ENCODE data around the gene CTIF.

DNA sequence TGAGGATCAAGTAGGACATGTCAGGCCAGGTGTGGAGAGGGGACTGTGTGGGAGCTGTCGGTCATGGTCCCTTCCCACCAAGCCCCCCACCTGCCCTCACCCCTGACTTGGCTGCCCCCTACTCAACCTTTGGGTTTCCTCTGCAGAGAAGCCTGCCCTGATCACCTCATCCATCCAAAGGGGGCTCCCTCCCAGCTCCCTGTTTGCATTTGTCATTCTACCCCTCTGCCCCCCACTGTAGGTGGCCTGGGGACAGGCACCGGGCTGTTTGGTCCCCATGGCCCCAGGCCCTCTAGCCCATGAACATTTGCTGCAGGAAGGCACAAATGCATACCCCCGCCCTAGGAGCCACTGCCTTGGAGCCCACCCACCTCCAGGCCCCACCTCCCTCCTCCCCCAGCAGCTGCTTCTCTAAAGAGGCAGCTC, 296.9 kb downstream of the CTIF start:
- TF ChIP-seq, protein P1, sequence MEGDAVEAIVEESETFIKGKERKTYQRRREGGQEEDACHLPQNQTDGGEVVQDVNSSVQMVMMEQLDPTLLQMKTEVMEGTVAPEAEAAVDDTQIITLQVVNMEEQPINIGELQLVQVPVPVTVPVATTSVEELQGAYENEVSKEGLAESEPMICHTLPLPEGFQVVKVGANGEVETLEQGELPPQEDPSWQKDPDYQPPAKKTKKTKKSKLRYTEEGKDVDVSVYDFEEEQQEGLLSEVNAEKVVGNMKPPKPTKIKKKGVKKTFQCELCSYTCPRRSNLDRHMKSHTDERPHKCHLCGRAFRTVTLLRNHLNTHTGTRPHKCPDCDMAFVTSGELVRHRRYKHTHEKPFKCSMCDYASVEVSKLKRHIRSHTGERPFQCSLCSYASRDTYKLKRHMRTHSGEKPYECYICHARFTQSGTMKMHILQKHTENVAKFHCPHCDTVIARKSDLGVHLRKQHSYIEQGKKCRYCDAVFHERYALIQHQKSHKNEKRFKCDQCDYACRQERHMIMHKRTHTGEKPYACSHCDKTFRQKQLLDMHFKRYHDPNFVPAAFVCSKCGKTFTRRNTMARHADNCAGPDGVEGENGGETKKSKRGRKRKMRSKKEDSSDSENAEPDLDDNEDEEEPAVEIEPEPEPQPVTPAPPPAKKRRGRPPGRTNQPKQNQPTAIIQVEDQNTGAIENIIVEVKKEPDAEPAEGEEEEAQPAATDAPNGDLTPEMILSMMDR (IDR thresholded peaks at IDR 0.05; ENCODE audit: low read depth, low read length, missing input control) = no peak
- TF ChIP-seq, protein P2, sequence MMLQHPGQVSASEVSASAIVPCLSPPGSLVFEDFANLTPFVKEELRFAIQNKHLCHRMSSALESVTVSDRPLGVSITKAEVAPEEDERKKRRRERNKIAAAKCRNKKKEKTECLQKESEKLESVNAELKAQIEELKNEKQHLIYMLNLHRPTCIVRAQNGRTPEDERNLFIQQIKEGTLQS (IDR thresholded peaks at IDR 0.05) = no peak
- TF ChIP-seq YY1 (IDR thresholded peaks at IDR 0.05) (no peak), RAD21 (IDR thresholded peaks at IDR 0.05) (no peak), FOXA1 (IDR thresholded peaks at IDR 0.05) (no peak), TAF1 (conservative IDR thresholded peaks at IDR 0.05) (no peak), HNF4G (IDR thresholded peaks at IDR 0.05) (no peak), SP1 (IDR thresholded peaks at IDR 0.05) (no peak), JUND (IDR thresholded peaks at IDR 0.05) (no peak), GABPA (IDR thresholded peaks at IDR 0.05 in 1 of 2, conservative IDR thresholded peaks at IDR 0.05 in 1 of 2) (no peak)
- TF ChIP-seq, protein P3, sequence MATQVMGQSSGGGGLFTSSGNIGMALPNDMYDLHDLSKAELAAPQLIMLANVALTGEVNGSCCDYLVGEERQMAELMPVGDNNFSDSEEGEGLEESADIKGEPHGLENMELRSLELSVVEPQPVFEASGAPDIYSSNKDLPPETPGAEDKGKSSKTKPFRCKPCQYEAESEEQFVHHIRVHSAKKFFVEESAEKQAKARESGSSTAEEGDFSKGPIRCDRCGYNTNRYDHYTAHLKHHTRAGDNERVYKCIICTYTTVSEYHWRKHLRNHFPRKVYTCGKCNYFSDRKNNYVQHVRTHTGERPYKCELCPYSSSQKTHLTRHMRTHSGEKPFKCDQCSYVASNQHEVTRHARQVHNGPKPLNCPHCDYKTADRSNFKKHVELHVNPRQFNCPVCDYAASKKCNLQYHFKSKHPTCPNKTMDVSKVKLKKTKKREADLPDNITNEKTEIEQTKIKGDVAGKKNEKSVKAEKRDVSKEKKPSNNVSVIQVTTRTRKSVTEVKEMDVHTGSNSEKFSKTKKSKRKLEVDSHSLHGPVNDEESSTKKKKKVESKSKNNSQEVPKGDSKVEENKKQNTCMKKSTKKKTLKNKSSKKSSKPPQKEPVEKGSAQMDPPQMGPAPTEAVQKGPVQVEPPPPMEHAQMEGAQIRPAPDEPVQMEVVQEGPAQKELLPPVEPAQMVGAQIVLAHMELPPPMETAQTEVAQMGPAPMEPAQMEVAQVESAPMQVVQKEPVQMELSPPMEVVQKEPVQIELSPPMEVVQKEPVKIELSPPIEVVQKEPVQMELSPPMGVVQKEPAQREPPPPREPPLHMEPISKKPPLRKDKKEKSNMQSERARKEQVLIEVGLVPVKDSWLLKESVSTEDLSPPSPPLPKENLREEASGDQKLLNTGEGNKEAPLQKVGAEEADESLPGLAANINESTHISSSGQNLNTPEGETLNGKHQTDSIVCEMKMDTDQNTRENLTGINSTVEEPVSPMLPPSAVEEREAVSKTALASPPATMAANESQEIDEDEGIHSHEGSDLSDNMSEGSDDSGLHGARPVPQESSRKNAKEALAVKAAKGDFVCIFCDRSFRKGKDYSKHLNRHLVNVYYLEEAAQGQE (IDR thresholded peaks at IDR 0.05) = no peak
- TF ChIP-seq, protein P4, sequence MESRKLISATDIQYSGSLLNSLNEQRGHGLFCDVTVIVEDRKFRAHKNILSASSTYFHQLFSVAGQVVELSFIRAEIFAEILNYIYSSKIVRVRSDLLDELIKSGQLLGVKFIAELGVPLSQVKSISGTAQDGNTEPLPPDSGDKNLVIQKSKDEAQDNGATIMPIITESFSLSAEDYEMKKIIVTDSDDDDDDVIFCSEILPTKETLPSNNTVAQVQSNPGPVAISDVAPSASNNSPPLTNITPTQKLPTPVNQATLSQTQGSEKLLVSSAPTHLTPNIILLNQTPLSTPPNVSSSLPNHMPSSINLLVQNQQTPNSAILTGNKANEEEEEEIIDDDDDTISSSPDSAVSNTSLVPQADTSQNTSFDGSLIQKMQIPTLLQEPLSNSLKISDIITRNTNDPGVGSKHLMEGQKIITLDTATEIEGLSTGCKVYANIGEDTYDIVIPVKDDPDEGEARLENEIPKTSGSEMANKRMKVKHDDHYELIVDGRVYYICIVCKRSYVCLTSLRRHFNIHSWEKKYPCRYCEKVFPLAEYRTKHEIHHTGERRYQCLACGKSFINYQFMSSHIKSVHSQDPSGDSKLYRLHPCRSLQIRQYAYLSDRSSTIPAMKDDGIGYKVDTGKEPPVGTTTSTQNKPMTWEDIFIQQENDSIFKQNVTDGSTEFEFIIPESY (IDR thresholded peaks at IDR 0.05) = no peak
- TF ChIP-seq, protein P5, sequence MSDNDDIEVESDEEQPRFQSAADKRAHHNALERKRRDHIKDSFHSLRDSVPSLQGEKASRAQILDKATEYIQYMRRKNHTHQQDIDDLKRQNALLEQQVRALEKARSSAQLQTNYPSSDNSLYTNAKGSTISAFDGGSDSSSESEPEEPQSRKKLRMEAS (IDR thresholded peaks at IDR 0.05) = no peak

Measured in liver (tissue), 3 donors.